22Rv1 (cell line): ENCODE results near the gene DNAJC5.

ENCODE experiments used
- CTCF ChIP-seq: fragments of 450-650 bp; IDR thresholded peaks from 2 replicates; pipeline ENCODE4 v1.5.1; 2017; ENCODE audit warnings: mild to moderate bottlenecking
- ZFX ChIP-seq: fragments of 450-650 bp; IDR thresholded peaks from 2 replicates; pipeline ENCODE4 v1.6.1; 2017; ENCODE audit warnings: antibody characterized with exemption, borderline replicate concordance

- no peak for TF ChIP-seq CTCF
- TF ChIP-seq ZFX, result no peak
Measured at GRCh38 chr20:63958471-63958870, 63.5 kb downstream of the DNAJC5 start.
